ENCODE results near the gene GCNT3.
"Not testable (repeated sequence)": the region's sequence is repeated elsewhere in the genome, so short reads cannot be mapped to it uniquely, and the experiment has no call there.

The GCNT3 gene

GRCh38 chr15:59616379-59616778 lies 4.8 kb downstream of the GCNT3 start:
- DNase-seq (ENCODE audit: low read depth) = no peak

DNA sequence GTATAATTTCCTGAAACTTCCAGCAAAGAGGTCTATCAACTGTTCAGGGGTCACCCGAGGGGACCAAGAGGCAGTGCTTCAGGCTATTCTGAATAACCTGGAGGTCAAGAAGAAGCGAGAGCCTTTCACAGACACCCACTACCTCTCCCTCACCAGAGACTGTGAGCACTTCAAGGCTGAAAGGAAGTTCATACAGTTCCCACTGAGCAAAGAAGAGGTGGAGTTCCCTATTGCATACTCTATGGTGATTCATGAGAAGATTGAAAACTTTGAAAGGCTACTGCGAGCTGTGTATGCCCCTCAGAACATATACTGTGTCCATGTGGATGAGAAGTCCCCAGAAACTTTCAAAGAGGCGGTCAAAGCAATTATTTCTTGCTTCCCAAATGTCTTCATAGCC lies 6.8 kb downstream of the GCNT3 start:
- no peak for DNase-seq (ENCODE audit: low read depth)

GRCh38 chr15:59622289-59622688 lies 10.7 kb downstream of the GCNT3 start:
- no peak for DNase-seq (ENCODE audit: low read depth)

GRCh38 chr15:59632714-59633113 lies 21.1 kb downstream of the GCNT3 start:
- no peak for DNase-seq (ENCODE audit: low read depth)

GRCh38 chr15:59636184-59636583 lies 24.6 kb downstream of the GCNT3 start:
- no peak for DNase-seq (ENCODE audit: low read depth)

- DNase-seq (ENCODE audit: low read depth) = not testable (repeated sequence)
Measured at GRCh38 chr15:59637507-59637906, 25.9 kb downstream of the GCNT3 start.

GRCh38 chr15:59642351-59642750 lies 30.8 kb downstream of the GCNT3 start:
- DNase-seq (ENCODE audit: low read depth) = no peak

DNA sequence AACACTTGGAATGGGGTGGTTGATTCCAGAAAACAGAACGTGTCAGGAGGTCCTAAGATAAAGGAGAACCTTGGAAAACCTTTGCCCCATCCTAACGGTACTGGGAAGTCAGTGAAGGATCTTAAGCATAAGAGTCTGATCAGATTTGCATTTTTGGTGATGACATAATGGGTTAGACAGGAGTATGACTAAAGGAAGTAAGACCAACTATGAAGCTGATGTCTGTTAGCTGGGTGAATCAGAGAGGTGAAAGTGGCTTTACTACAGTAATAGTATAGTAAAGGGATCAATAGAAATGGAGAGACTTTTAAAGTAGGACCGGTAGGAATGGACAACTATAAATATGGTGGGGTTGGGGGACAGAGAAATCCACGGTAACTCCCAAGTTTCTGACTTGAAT lies 33.2 kb downstream of the GCNT3 start:
- DNase-seq (ENCODE audit: low read depth) = no peak

DNA sequence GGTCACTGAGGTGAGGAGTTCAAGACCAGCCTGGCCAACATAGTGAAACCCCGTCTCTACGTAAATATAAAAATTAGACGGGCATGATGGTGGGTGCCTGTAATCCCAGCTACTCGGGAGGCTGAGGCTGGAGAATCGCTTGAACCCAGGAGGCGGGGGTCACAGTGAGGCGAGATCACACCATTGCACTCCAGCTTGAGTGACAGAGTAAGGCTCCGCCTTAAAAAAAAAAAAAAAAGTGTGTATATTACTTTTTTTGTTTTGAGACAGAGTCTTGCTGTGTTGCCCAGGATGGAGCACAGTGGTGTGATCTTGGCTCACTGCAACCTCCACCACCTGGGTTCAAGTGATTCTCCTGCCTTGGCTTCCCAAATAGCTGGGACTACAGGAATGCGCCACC lies 34.2 kb downstream of the GCNT3 start:
- not testable (repeated sequence) for DNase-seq (ENCODE audit: low read depth)

DNA sequence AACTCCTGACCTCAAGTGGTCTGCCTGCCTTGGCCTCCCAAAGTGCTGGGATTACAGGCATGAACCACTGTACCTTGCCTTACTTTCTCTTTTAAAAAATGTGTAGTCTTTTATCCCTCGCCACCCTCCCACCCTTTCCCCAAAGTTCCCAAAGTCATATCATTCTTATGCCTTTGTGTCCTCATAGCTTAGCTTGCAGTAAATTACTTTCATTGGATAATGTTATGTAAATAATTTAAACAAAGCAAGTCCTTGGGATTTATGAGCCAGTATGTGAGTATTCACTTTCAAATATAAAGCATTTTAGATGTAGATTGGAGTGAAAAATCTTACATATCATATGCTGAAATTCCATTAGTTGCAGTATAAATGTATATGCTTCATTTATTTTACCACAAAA lies 34.7 kb downstream of the GCNT3 start:
- no peak for DNase-seq (ENCODE audit: low read depth)

DNA sequence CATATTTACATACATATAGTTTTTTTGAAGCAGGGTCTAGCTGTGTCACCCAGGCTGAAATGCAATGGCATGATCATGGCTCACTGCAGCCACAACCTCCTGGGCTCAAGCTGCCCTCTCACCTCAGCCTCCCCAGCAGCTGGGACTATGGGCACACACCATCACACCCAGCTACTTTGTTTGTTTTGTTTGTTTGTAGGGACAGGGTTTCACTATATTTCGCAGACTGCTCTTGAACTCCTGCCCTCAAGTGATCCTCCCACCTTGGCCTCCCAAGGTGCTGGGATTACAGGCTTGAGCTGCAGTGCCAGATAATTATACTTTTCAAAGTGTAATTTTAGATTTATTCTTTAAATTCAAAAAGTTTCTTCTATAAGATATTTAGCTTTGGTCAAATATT lies 35.5 kb downstream of the GCNT3 start:
- DNase-seq (ENCODE audit: low read depth) = no peak

DNA sequence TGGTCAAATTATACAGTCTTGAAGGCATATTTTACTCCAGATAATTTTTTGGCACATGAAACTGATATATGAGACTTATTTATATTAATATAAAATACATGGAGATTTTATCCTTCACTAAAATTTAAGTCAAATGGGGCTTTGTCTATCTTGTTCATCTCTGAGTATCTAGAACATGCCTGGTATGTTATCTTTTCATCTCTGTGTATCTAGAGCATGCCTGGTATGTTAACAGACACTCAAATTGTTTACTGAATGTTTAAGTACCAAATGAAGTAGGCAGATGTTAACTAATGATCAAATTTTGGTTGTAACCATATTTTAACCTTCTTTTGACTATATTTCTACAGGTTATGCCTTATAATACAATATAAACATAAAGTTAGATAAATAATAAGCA lies 38.0 kb downstream of the GCNT3 start:
- no peak for DNase-seq (ENCODE audit: low read depth)

GRCh38 chr15:59654046-59654445 lies 42.5 kb downstream of the GCNT3 start:
- no peak for DNase-seq (ENCODE audit: low read depth)

DNA sequence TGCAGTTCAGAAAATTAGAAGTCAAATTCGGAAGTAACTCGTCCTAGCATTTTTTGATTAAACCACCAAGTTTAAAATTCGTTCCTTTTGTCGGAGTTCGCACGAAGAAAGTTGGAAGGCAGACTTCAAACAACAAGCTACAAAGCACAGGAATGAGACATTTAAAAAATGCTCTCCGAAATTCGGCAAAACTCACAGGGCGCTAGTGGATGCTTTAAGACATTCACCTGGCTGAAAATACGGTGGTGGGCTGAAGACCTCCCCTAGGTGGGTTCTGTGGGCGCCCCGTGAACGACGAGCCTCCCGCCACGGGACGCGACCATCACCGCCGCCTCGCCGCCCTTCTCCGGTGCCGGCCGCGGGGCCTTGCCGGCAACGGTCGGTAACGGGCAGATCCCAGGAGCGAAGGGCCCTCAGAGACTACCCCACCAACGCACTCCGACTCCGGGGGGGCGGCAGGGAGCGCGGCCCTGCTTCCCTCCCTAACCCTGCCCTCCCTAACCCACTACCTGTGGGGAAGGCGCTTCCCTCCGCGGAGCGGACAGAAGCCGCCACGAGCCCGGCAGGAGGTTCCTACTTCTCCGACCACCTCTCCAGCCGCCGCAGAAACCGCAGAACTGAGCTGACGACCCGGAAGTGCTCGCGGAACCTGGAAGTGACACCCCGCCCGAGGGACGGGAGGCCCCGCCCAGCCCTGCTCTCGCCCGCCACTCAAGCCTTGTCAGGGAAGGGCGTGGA lies 45.5 kb downstream of the GCNT3 start, which contains the start of gene GTF2A2:
GTF2A2 (minus strand) TSS at position 619 of the 738 bp plus-strand sequence. CDS start 5,238 bp downstream, outside the sequence.
- DNase-seq (ENCODE audit: low read depth) = peak; percentile 88

GRCh38 chr15:59657635-59658125 lies 46.1 kb downstream of the GCNT3 start:
- DNase-seq (ENCODE audit: low read depth) = no peak

- no peak for DNase-seq (ENCODE audit: low read depth)
Measured at GRCh38 chr15:59659366-59659765, 47.8 kb downstream of the GCNT3 start.

DNA sequence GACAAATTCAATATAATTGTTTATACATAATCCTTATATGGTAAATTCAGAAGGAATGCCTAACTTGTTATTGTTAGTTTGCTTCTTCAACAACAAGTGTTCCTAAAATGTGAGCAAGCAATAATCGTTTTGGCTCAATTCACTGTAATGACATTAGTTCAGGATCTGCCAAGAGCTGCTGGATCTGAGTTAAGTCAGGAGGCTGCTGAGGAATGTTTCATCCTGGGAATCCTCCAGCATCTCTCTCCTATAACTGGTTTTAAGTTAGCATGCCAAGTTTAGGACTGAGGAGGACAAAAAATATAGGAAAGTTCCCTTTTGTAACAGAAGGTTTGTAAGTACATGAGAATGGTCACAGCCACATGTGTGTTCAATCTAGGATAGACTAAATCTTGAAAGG lies 50.7 kb downstream of the GCNT3 start:
- no peak for DNase-seq (ENCODE audit: low read depth)

DNA sequence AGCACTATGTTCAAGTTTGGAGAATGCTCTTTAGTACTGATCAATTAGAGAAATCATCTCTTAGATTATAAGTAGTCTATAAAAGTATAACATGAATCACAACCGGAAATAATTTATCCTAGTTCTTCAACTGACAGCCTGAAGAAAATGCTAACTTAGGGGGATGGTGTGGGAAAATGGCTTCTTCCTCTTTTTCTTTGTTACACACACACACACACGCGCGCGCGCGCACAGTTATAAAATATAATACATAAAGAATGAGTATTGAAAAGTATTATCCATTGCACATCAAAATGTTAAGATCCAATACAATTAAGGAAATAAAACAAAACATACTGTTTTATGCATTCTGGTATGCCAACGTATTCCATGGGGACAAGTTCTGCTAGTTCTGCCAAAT lies 57.0 kb downstream of the GCNT3 start:
- DNase-seq (ENCODE audit: low read depth) = no peak
